HepG2 (cell line): ENCODE data around the gene PAK2. TPM values are rescaled to one million over a fixed set of nuclear protein-coding genes. Genes with fewer than 3 reads are reported as not detected.
A peak's percentile ranks its signal among the peaks of the same experiment; 100 is the strongest.

Experiments
- CEBPB ChIP-seq: IDR thresholded peaks from 2 replicates; pipeline ENCODE4 v1.6.1; 2011; ENCODE audit warnings: low read depth, low read length, improper control_type of control experiment, borderline replicate concordance
- GATAD1 ChIP-seq: IDR thresholded peaks from 2 replicates; pipeline ENCODE4 v1.6.1; 2016; ENCODE audit warnings: missing genetic modification reagents, missing compliant biosample characterization
- MTF1 ChIP-seq: sonication (generic); formaldehyde crosslinking; IDR thresholded peaks from 2 replicates; pipeline ENCODE4 v1.5.0; 2020; ENCODE audit warnings: missing genetic modification reagents
- NPAS2 ChIP-seq: sonication (generic); formaldehyde crosslinking; IDR thresholded peaks from 2 replicates; pipeline ENCODE4 v1.8.0; 2022; ENCODE audit warnings: mild to moderate bottlenecking, missing genetic modification reagents, borderline replicate concordance
- PPARG ChIP-seq: conservative IDR thresholded peaks from 2 replicates; pipeline ENCODE4 v1.6.1; 2016; ENCODE audit warnings: missing biosample characterization, missing genetic modification reagents
- RAD21 ChIP-seq: fragments of 450-650 bp; formaldehyde crosslinking; IDR thresholded peaks from 2 replicates; pipeline ENCODE4 v1.5.0; 2020; ENCODE audit warnings: mild to moderate bottlenecking
- RXRA ChIP-seq: sonication (generic); formaldehyde crosslinking; IDR thresholded peaks from 2 replicates; pipeline ENCODE4 v1.5.1; 2020; ENCODE audit warnings: missing genetic modification reagents
- RXRB ChIP-seq: IDR thresholded peaks from 2 replicates; pipeline ENCODE4 v1.6.1; 2016; ENCODE audit warnings: borderline replicate concordance, missing genetic modification reagents, missing compliant biosample characterization
- ZBTB20 ChIP-seq: sonication (generic); formaldehyde crosslinking; IDR thresholded peaks from 2 replicates; pipeline ENCODE4 v1.8.1; 2023; ENCODE audit warnings: missing genetic modification reagents, low read depth, mild to moderate bottlenecking, borderline replicate concordance
- ZMYM4 ChIP-seq: sonication (generic); formaldehyde crosslinking; IDR thresholded peaks from 2 replicates; pipeline ENCODE4 v1.8.1; 2023; ENCODE audit warnings: mild to moderate bottlenecking, missing genetic modification reagents
- ZNF614 ChIP-seq: IDR thresholded peaks from 2 replicates; pipeline ENCODE4 v1.6.1; 2018; ENCODE audit warnings: missing biosample characterization, missing genetic modification reagents, inconsistent platforms, borderline replicate concordance
- ZNF891 ChIP-seq: sonication (generic); formaldehyde crosslinking; IDR thresholded peaks from 2 replicates; pipeline ENCODE4 v1.5.0; 2020; ENCODE audit warnings: mild to moderate bottlenecking, missing genetic modification reagents
- polyA plus RNA-seq, 8 experiments: library from polyadenylated mRNA; depleted of rRNA in 3 of 8; stranded (reverse) in 7 of 8; unstranded in 1 of 8; fragments of >200 nt; fragmentation: Illumina TruSeq in 4 of 8; extraction: Trizol in 4 of 8; gene quantifications; 2 replicates each; pipeline versions ENCODE4 v1.2.1 to v1.2.3, GENCODE V29; 2011 to 2016; ENCODE audit warnings: low read depth in 4 of 8, missing spikeins in 1 of 8, mixed read lengths in 1 of 8; ENCODE audit not compliant: insufficient read depth in 1 of 8
- total RNA-seq, 5 experiments: library from RNA; depleted of rRNA; stranded (reverse); fragments of >200 nt; fragmentation: Illumina TruSeq; extraction: Trizol; gene quantifications; 2 replicates each; pipeline ENCODE4 v1.2.3, GENCODE V29; 2016; ENCODE audit warnings: low read depth in 1 of 5
- TF ChIP-seq, protein P1 (sequence below): IDR thresholded peaks from 2 replicates; pipeline ENCODE4 v1.4.0; 2020; ENCODE audit warnings: mild to moderate bottlenecking, missing genetic modification reagents
- TF ChIP-seq, protein P2 (sequence below): fragments of 450-650 bp; IDR thresholded peaks from 2 replicates; pipeline ENCODE4 v1.6.1; 2017; ENCODE audit warnings: mild to moderate bottlenecking

PAK2 gene
- total and polyA plus RNA-seq, 2 of the 13 experiments (the other 11 are each of a cell fraction or from before 2014, with no cell fraction given), result 23.0 to 24.7 TPM

DNA sequence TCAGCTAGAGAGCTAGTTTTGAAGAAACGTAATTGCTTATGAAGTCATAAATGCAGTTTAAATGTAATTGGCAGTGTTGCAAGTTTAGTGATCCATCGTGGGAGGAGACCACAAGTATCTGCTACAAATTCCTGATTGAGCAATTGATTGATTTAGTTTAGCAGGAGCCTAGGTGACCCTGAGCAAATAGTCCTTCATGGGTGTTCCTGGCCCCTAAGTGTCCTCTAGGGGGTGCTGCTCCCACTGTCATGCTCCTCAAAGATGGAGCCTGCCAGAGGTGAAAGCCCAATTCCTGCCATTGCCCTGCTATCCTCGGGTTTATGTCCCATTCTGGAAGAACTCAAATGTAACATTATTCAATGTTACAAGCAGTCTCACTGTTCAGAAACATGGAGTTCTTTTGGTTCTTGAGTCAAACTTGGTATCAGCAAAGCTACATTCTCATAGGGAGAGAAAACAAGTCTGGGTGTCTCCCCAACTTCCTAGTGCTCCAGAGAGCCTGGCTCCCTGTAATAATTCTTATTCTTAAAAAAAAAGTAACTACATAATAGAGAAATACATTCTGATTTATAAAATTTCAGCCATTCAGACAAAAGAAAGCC is 98.3 kb downstream of the PAK2 start (continued):
- TF ChIP-seq, protein P1, sequence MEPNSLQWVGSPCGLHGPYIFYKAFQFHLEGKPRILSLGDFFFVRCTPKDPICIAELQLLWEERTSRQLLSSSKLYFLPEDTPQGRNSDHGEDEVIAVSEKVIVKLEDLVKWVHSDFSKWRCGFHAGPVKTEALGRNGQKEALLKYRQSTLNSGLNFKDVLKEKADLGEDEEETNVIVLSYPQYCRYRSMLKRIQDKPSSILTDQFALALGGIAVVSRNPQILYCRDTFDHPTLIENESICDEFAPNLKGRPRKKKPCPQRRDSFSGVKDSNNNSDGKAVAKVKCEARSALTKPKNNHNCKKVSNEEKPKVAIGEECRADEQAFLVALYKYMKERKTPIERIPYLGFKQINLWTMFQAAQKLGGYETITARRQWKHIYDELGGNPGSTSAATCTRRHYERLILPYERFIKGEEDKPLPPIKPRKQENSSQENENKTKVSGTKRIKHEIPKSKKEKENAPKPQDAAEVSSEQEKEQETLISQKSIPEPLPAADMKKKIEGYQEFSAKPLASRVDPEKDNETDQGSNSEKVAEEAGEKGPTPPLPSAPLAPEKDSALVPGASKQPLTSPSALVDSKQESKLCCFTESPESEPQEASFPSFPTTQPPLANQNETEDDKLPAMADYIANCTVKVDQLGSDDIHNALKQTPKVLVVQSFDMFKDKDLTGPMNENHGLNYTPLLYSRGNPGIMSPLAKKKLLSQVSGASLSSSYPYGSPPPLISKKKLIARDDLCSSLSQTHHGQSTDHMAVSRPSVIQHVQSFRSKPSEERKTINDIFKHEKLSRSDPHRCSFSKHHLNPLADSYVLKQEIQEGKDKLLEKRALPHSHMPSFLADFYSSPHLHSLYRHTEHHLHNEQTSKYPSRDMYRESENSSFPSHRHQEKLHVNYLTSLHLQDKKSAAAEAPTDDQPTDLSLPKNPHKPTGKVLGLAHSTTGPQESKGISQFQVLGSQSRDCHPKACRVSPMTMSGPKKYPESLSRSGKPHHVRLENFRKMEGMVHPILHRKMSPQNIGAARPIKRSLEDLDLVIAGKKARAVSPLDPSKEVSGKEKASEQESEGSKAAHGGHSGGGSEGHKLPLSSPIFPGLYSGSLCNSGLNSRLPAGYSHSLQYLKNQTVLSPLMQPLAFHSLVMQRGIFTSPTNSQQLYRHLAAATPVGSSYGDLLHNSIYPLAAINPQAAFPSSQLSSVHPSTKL (CRISPR knock-in tag), result peak; percentile 58; the same call in 1 of the 2 replicates
- peak; percentile 47; the same call in 1 of the 2 replicates for TF ChIP-seq GATAD1 (CRISPR knock-in tag)
- no peak for TF ChIP-seq MTF1
- no peak for TF ChIP-seq ZBTB20
- peak; percentile 51; the same call in 1 of the 2 replicates for TF ChIP-seq ZNF614 (CRISPR knock-in tag)
- TF ChIP-seq, protein P2, sequence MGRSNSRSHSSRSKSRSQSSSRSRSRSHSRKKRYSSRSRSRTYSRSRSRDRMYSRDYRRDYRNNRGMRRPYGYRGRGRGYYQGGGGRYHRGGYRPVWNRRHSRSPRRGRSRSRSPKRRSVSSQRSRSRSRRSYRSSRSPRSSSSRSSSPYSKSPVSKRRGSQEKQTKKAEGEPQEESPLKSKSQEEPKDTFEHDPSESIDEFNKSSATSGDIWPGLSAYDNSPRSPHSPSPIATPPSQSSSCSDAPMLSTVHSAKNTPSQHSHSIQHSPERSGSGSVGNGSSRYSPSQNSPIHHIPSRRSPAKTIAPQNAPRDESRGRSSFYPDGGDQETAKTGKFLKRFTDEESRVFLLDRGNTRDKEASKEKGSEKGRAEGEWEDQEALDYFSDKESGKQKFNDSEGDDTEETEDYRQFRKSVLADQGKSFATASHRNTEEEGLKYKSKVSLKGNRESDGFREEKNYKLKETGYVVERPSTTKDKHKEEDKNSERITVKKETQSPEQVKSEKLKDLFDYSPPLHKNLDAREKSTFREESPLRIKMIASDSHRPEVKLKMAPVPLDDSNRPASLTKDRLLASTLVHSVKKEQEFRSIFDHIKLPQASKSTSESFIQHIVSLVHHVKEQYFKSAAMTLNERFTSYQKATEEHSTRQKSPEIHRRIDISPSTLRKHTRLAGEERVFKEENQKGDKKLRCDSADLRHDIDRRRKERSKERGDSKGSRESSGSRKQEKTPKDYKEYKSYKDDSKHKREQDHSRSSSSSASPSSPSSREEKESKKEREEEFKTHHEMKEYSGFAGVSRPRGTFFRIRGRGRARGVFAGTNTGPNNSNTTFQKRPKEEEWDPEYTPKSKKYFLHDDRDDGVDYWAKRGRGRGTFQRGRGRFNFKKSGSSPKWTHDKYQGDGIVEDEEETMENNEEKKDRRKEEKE, result no peak
- peak; percentile 90 for TF ChIP-seq CEBPB
- peak; percentile 68 for TF ChIP-seq ZMYM4 (CRISPR knock-in tag)
- TF ChIP-seq NPAS2 (CRISPR knock-in tag), result no peak
- TF ChIP-seq PPARG (CRISPR knock-in tag), result 0 out of 2 replicates have a peak, but pooled peaks have one; percentile 21
- TF ChIP-seq RXRA (CRISPR knock-in tag), result peak; percentile 18; the same call in 1 of the 2 replicates
- TF ChIP-seq ZNF891 (CRISPR knock-in tag), result no peak
- TF ChIP-seq RXRB, result peak; percentile 53
- TF ChIP-seq RAD21 (CRISPR knock-in tag), result peak; percentile 67; the same call in 1 of the 2 replicates
